GM06990 (cell line): Measurements from ENCODE around the gene TCHHL1.
"Not testable (repeated sequence)": the region's sequence is repeated elsewhere in the genome, so short reads cannot be mapped to it uniquely, and the experiment has no call there.

Source experiments
- DNase-seq: peaks from one replicate; pipeline ENCODE4 v3.0.0-alpha.2; 2011; ENCODE audit not compliant: insufficient read length; ENCODE audit errors: extremely low read depth
- H3K27me3 ChIP-seq: replicated peaks from 2 replicates; pipeline ENCODE4 v1.6.0; 2011; ENCODE audit warnings: low read length; ENCODE audit not compliant: control insufficient read depth, insufficient read depth
- H3K36me3 ChIP-seq: 2 replicates; pipeline ENCODE4 v1.5.1; 2011; ENCODE audit warnings: low read length; ENCODE audit not compliant: control insufficient read depth, insufficient read depth
- H3K4me3 ChIP-seq: replicated peaks from 2 replicates; pipeline ENCODE4 v1.5.1; 2011; ENCODE audit warnings: low read depth, mild to moderate bottlenecking, control low read depth, low read length
- CTCF ChIP-seq: IDR thresholded peaks from 2 replicates; pipeline ENCODE4 v1.5.1; 2011; ENCODE audit warnings: low read length, control low read depth, mild to moderate bottlenecking, inconsistent platforms; ENCODE audit not compliant: insufficient read depth, poor library complexity, severe bottlenecking

The TCHHL1 gene

GRCh38 chr1:152084853-152085252, 4.0 kb downstream of the TCHHL1 start:
- no peak for DNase-seq
- Histone ChIP-seq H3K27me3 (no peaks in the 10 kb centered on the region; the same call in 1 of the 2 replicates), H3K4me3 (no peak overlapping the region)

GRCh38 chr1:152081026-152081425, 7.8 kb downstream of the TCHHL1 start:
- H3K27me3 ChIP-seq, H3K36me3 ChIP-seq, H3K4me3 ChIP-seq, DNase-seq: not testable (repeated sequence)

More at GRCh38 chr1:152084853-152085252, 4.0 kb downstream of the TCHHL1 start:
- H3K36me3 ChIP-seq: no peaks in the 10 kb centered on the region
- TF ChIP-seq CTCF: no peak

- not testable (repeated sequence) for DNase-seq, H3K36me3 ChIP-seq, H3K27me3 ChIP-seq, H3K4me3 ChIP-seq
Observed at GRCh38 chr1:152080494-152080893, 8.4 kb downstream of the TCHHL1 start.

- Histone ChIP-seq H3K36me3 (no peaks in the 10 kb centered on the region), H3K4me3 (no peak overlapping the region), H3K27me3 (no peaks in the 10 kb centered on the region)
- TF ChIP-seq CTCF: no peak
- DNase-seq: no peak
Observed at GRCh38 chr1:152078831-152079441, 9.9 kb downstream of the TCHHL1 start.

- TF ChIP-seq CTCF: no peak
- no peaks in the 10 kb centered on the region; the same call in 1 of the 2 replicates for H3K27me3 ChIP-seq
Observed at GRCh38 chr1:152072311-152072710, 16.6 kb downstream of the TCHHL1 start.

GRCh38 chr1:152071123-152071522, 17.7 kb downstream of the TCHHL1 start:
- Histone ChIP-seq H3K4me3 (no peak overlapping the region), H3K36me3 (no peaks in the 10 kb centered on the region), H3K27me3 (no peaks in the 10 kb centered on the region; the same call in 1 of the 2 replicates)
- no peak for DNase-seq
- TF ChIP-seq CTCF: no peak

More at GRCh38 chr1:152072311-152072710, 16.6 kb downstream of the TCHHL1 start:
- Histone ChIP-seq H3K36me3 (no peaks in the 10 kb centered on the region), H3K4me3 (no peak overlapping the region)
- no peak for DNase-seq

- no peaks in the 10 kb centered on the region for H3K36me3 ChIP-seq
- no peak for TF ChIP-seq CTCF
- no peak overlapping the region for H3K4me3 ChIP-seq
- DNase-seq: no peak
- no peaks in the 10 kb centered on the region; the same call in 1 of the 2 replicates for H3K27me3 ChIP-seq
Observed at GRCh38 chr1:152067929-152068328, 20.9 kb downstream of the TCHHL1 start.
